Gastrocnemius medialis (tissue), 4 donors: ENCODE measurements around the gene PTGR2.

Source experiments
- POLR2A ChIP-seq, 2 donors: fragments of 450-650 bp; IDR thresholded peaks; one replicate each; pipeline ENCODE4 v1.6.1; 2017; ENCODE audit warnings: antibody characterized with exemption in 2 of 2, mild to moderate bottlenecking in 2 of 2, moderate library complexity in 2 of 2
- TF ChIP-seq, protein P1 (sequence below), 5 experiments: fragments of 450-650 bp in 3 of 5; fragments of 200-600 bp in 2 of 5; sonication (generic) in 2 of 5; IDR thresholded peaks in 4 of 5; conservative IDR thresholded peaks in 1 of 5; 1 replicate in 4 of 5; 2 replicates in 1 of 5; pipeline ENCODE4 v1.5.1; 2016 to 2019; ENCODE audit warnings: antibody characterized with exemption in 5 of 5, mild to moderate bottlenecking in 3 of 5, moderate library complexity in 3 of 5

DNA sequence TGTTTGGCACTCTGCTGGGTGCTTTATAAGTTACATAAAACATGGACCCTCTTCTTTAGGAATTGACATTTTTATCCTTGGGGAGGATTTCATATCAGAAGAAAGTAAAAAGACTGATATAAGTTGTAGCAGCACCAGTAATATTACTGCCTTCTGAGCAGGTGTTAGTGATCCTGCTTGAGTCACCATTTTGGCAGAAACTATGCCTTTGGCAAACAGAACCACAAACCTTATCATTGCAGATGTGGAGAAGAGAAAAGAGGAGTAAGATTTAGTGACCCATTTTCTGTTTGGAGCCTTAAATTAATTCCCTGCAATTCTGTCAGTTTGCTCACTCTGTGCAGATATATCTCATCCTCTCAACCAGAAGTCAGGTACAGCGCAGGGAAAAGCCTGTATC, 58.0 kb downstream of the PTGR2 start:
- TF ChIP-seq, protein P1, sequence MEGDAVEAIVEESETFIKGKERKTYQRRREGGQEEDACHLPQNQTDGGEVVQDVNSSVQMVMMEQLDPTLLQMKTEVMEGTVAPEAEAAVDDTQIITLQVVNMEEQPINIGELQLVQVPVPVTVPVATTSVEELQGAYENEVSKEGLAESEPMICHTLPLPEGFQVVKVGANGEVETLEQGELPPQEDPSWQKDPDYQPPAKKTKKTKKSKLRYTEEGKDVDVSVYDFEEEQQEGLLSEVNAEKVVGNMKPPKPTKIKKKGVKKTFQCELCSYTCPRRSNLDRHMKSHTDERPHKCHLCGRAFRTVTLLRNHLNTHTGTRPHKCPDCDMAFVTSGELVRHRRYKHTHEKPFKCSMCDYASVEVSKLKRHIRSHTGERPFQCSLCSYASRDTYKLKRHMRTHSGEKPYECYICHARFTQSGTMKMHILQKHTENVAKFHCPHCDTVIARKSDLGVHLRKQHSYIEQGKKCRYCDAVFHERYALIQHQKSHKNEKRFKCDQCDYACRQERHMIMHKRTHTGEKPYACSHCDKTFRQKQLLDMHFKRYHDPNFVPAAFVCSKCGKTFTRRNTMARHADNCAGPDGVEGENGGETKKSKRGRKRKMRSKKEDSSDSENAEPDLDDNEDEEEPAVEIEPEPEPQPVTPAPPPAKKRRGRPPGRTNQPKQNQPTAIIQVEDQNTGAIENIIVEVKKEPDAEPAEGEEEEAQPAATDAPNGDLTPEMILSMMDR (IDR thresholded peaks at IDR 0.05 in 4 of 5, conservative IDR thresholded peaks at IDR 0.05 in 1 of 5) = no peak
- no peak for TF ChIP-seq POLR2A (IDR thresholded peaks at IDR 0.05)
